Measurements from ENCODE around the gene ZNF691. TPM values are rescaled to one million over a fixed set of nuclear protein-coding genes. Genes with fewer than 3 reads are reported as not detected.

The ZNF691 gene
- polyA plus RNA-seq, 2 of the 4 experiments (the other 2 are of a cell fraction): 4.8 to 6.2 TPM

DNA sequence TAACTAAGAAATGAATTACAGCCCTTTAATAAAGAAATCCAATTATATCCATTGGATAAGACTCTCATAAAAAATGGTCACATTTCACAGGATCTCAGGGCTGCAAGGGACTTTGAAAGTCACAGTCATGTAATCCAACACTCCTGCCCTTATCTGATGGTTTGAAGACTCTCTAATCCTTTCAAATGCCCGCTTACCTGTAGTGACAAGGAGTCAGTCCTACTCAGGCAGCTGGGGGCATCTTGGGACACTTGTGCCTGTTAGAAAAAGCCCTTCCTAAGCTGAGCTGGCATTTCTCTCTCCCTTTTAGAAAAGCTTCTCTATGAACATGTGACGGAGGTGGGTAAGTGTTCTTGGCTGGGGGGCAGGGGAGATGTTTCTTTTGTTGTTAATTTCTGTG lies 11.0 kb upstream of the ZNF691 start:
- FAIRE-seq (no peak), ATAC-seq (no peak), DNase-seq (ENCODE audit: low read depth in 1 of 2, low spot score in 1 of 2) (no peak)
- Histone ChIP-seq H3K27ac (no peak overlapping the region), H3K4me1 (no peaks in the 10 kb centered on the region), H3K4me2 (no peak overlapping the region), H3K9me3 (no peaks in the 10 kb centered on the region), H3K4me3 (no peak overlapping the region)
- ChIA-PET CTCF (interaction anchor here (0.8 to 1.0 kb wide), 2 partner anchors 57 to 78 kb away, joined by 3 read pairs; no protein-coding TSS in a partner anchor), POLR2A (interaction anchor here (1.0 to 1.3 kb wide), 2 partner anchors 11 to 153 kb away, joined by 3 read pairs; partner anchors contain the start of genes YBX1 and ZNF691)
- WGBS (ENCODE audit: missing lambda C conversion rate): 73% methylated on average over 2 of the region's 2 CpGs
- TF ChIP-seq, protein P1, sequence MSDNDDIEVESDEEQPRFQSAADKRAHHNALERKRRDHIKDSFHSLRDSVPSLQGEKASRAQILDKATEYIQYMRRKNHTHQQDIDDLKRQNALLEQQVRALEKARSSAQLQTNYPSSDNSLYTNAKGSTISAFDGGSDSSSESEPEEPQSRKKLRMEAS (IDR thresholded peaks at IDR 0.05): no peak
- TF ChIP-seq HEYL (CRISPR knock-in tag; IDR thresholded peaks at IDR 0.05) (no peak), SMC3 (IDR thresholded peaks at IDR 0.05) (no peak), RARB (CRISPR knock-in tag; IDR thresholded peaks at IDR 0.05) (no peak), HDAC2 (IDR thresholded peaks at IDR 0.05) (no peak), EP300 (IDR thresholded peaks at IDR 0.05) (no peak), RCOR1 (IDR thresholded peaks at IDR 0.05; ENCODE audit: low read depth, low read length) (no peak)
- TF ChIP-seq, protein P2, sequence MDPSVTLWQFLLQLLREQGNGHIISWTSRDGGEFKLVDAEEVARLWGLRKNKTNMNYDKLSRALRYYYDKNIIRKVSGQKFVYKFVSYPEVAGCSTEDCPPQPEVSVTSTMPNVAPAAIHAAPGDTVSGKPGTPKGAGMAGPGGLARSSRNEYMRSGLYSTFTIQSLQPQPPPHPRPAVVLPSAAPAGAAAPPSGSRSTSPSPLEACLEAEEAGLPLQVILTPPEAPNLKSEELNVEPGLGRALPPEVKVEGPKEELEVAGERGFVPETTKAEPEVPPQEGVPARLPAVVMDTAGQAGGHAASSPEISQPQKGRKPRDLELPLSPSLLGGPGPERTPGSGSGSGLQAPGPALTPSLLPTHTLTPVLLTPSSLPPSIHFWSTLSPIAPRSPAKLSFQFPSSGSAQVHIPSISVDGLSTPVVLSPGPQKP (IDR thresholded peaks at IDR 0.05; ENCODE audit: low read depth, low read length): no peak
- TF ChIP-seq, protein P3, sequence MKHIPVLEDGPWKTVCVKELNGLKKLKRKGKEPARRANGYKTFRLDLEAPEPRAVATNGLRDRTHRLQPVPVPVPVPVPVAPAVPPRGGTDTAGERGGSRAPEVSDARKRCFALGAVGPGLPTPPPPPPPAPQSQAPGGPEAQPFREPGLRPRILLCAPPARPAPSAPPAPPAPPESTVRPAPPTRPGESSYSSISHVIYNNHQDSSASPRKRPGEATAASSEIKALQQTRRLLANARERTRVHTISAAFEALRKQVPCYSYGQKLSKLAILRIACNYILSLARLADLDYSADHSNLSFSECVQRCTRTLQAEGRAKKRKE (CRISPR knock-in tag; IDR thresholded peaks at IDR 0.05; ENCODE audit: low read depth): no peak
- TF ChIP-seq, protein P4, sequence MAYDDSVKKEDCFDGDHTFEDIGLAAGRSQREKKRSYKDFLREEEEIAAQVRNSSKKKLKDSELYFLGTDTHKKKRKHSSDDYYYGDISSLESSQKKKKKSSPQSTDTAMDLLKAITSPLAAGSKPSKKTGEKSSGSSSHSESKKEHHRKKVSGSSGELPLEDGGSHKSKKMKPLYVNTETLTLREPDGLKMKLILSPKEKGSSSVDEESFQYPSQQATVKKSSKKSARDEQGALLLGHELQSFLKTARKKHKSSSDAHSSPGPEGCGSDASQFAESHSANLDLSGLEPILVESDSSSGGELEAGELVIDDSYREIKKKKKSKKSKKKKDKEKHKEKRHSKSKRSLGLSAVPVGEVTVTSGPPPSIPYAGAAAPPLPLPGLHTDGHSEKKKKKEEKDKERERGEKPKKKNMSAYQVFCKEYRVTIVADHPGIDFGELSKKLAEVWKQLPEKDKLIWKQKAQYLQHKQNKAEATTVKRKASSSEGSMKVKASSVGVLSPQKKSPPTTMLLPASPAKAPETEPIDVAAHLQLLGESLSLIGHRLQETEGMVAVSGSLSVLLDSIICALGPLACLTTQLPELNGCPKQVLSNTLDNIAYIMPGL (CRISPR knock-in tag; IDR thresholded peaks at IDR 0.05; ENCODE audit: borderline replicate concordance): no peak

DNA sequence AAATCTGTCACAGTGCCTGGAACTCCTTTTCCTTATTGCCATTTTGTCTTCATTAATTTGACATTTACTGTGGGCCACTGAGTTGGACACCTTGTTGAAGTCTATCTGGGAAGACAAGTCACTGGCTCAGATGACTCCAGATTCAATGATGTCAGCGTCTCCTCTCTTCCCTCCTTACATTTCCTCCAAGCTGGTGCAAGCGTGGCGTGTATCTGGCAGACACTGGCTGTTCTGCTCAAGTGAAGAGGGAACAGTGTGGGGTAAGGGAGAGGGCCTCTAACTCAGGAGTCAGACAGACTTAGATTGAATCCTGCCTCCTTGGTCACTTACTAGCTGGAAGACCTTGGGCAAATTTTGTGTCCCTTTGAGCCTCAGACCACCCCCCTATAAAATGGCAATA lies 8.7 kb upstream of the ZNF691 start:
- ChIA-PET POLR2A (no interaction called here), CTCF (interaction anchor here (0.8 kb wide), 1 partner anchor 8 kb away, joined by 3 read pairs; the partner anchor contains the start of gene ZNF691)
- no peak overlapping the region for H3K27ac ChIP-seq
- WGBS (ENCODE audit: missing lambda C conversion rate): 63% methylated on average over 3 of the region's 3 CpGs
- DNase-seq (ENCODE audit: low read depth in 1 of 2, low spot score in 1 of 2) (no peak), FAIRE-seq (no peak), ATAC-seq (no peak)
- no peak overlapping the region for H3K4me2 ChIP-seq
- H3K9me3 ChIP-seq: no peaks in the 10 kb centered on the region
- no peak for TF ChIP-seq POLR2AphosphoS2 (conservative IDR thresholded peaks at IDR 0.05; ENCODE audit: low read length)
- no peak for TF ChIP-seq KDM5A (IDR thresholded peaks at IDR 0.05)
- TF ChIP-seq MAZ (IDR thresholded peaks at IDR 0.05; ENCODE audit: borderline replicate concordance, low read depth, low read length): no peak
- TF ChIP-seq MAFK (IDR thresholded peaks at IDR 0.05; ENCODE audit: partially characterized antibody): no peak
- TF ChIP-seq CBX2 (IDR thresholded peaks at IDR 0.05; ENCODE audit: borderline replicate concordance, low read depth): no peak
- TF ChIP-seq KDM1A (IDR thresholded peaks at IDR 0.05; ENCODE audit: low read depth): no peak
- no peak for TF ChIP-seq RFX5 (IDR thresholded peaks at IDR 0.05)
- no peak overlapping the region for H3K4me3 ChIP-seq
- no peaks in the 10 kb centered on the region for H3K4me1 ChIP-seq

DNA sequence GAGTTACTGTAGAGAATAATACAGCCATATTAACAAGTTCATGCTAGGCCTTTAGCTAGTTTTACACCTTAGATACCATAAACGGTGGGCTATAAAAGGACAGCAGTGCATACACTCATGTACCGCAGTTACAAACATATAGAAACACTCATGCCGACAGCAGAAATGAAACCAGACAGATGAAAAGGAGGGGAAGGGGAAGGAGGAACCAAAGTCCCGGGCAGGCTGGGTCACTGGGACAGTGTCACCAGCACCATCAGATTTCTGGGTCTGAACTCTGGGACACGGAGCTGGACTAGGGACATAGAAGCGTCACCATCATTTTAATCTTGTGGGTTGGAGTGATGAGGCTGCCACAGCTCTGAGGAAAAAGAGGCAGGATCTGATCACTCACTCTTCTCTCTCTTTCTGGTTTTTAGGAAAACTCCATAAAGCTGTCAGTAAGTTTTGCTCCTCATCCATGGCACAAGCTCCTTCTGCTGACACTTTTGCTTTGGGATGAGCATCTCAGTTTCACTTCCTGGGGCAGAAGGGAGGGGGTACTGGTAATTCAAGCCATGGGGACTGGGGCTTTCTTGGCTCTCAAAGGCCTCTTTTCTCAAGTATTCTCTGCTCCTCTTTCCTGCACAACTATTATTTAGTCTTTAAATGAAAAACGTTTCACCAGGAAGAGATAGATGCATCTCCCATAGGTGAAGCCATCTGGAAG lies 7.8 kb upstream of the ZNF691 start:
- H3K4me2 ChIP-seq: no peak overlapping the region
- H3K4me3 ChIP-seq: no peak overlapping the region
- no peaks in the 10 kb centered on the region for H3K9me3 ChIP-seq
- ChIA-PET CTCF (interaction anchor here (0.8 kb wide), 1 partner anchor 7 kb away, joined by 3 read pairs; the partner anchor contains the start of gene ZNF691), POLR2A (no interaction called here)
- no peaks in the 10 kb centered on the region for H3K4me1 ChIP-seq
- FAIRE-seq: no peak
- TF ChIP-seq RNF2 (IDR thresholded peaks at IDR 0.05; ENCODE audit: borderline replicate concordance, low read depth) (no peak), BHLHE40 (IDR thresholded peaks at IDR 0.05; ENCODE audit: low read depth, low read length) (no peak)
- TF ChIP-seq, protein P2 (IDR thresholded peaks at IDR 0.05; ENCODE audit: low read depth, low read length): no peak
- H3K27ac ChIP-seq: no peak overlapping the region
- WGBS (ENCODE audit: missing lambda C conversion rate): 72% methylated on average over 7 of the region's 7 CpGs
- ATAC-seq: no peak
- no peak for DNase-seq (ENCODE audit: low read depth in 1 of 2, low spot score in 1 of 2)

Data from A549 (cell line).